SK-N-SH (cell line): Measurements from ENCODE around the gene IL10RA. TPM values are rescaled to one million over a fixed set of nuclear protein-coding genes. Genes with fewer than 3 reads are reported as not detected.

Experiments
- CTCF ChIA-PET: fragments of 300-600, 350-600 bp; formaldehyde crosslinking; extraction: SDS; loops from one replicate; lab custom pipeline; 2021; lab: Yijun Ruan, JAX
- POLR2A ChIA-PET: fragments of 350-600 bp; sonication (Branson Sonifier 250); formaldehyde crosslinking; extraction: SDS; loops from one replicate; lab custom pipeline; 2020; ENCODE audit warnings: antibody characterized with exemption, inconsistent platforms; lab: Yijun Ruan, JAX
- DNase-seq: peaks from one replicate; pipeline ENCODE4 v3.0.0; 2012
- H2AFZ ChIP-seq: fragments of 200-600 bp; sonication (generic); 2 replicates; pipeline ENCODE4 v1.8.1; 2016; ENCODE audit warnings: antibody characterized with exemption, mild to moderate bottlenecking, low read depth
- H3F3A ChIP-seq: fragments of 200-600 bp; sonication (generic); replicated peaks from 2 replicates; pipeline ENCODE3; 2016; ENCODE audit warnings: antibody characterized with exemption, mild to moderate bottlenecking; ENCODE audit not compliant: insufficient read depth
- H3K27ac ChIP-seq, 2 experiments: fragments of 200-500 bp in 1 of 2; fragments of 200-600 bp in 1 of 2; sonication (Bioruptor generic) in 1 of 2; sonication (generic), shearing (Covaris generic) in 1 of 2; 2 replicates each; pipeline versions ENCODE4 v1.5.1 to v1.6.1; 2014 to 2016; ENCODE audit warnings: low read depth in 2 of 2, inconsistent platforms in 1 of 2, low read length in 1 of 2, mild to moderate bottlenecking in 1 of 2, mixed read lengths in 1 of 2
- H3K27me3 ChIP-seq: fragments of 200-600 bp; sonication (generic), shearing (Covaris generic); 2 replicates; pipeline ENCODE4 v1.6.1; 2016; ENCODE audit warnings: mixed run types; ENCODE audit not compliant: insufficient read depth
- H3K36me3 ChIP-seq, 2 experiments: fragments of 200-500 bp in 1 of 2; fragments of 200-600 bp in 1 of 2; sonication (Bioruptor generic) in 1 of 2; sonication (generic) in 1 of 2; replicated peaks in 1 of 2; 2 replicates each; pipeline versions ENCODE3 to v1.5.1; 2014 to 2016; ENCODE audit warnings: low read length in 1 of 2, mild to moderate bottlenecking in 1 of 2; ENCODE audit not compliant: insufficient read depth in 2 of 2, control insufficient read depth in 1 of 2
- H3K4me1 ChIP-seq, 2 experiments: fragments of 200-500 bp in 1 of 2; fragments of 200-600 bp in 1 of 2; sonication (Bioruptor generic) in 1 of 2; sonication (generic), shearing (Covaris generic) in 1 of 2; 2 replicates each; pipeline versions ENCODE4 v1.5.1 to v1.6.1; 2014 to 2016; ENCODE audit warnings: low read depth in 1 of 2, low read length in 1 of 2, mixed run types in 1 of 2; ENCODE audit not compliant: insufficient read depth in 2 of 2, control insufficient read depth in 1 of 2
- H3K4me2 ChIP-seq: fragments of 200-600 bp; sonication (generic), shearing (Covaris generic); 2 replicates; pipeline ENCODE4 v1.6.1; 2017; ENCODE audit warnings: mixed run types
- H3K4me3 ChIP-seq, 2 experiments: fragments of 200-500 bp in 1 of 2; fragments of 200-600 bp in 1 of 2; sonication (Bioruptor generic) in 1 of 2; sonication (generic), shearing (Covaris generic) in 1 of 2; 2 replicates each; pipeline versions ENCODE4 v1.5.1 to v1.8.1; 2014 to 2016; ENCODE audit warnings: low read depth in 2 of 2, inconsistent platforms in 1 of 2, low read length in 1 of 2, mild to moderate bottlenecking in 1 of 2, mixed read lengths in 1 of 2, moderate library complexity in 1 of 2
- H3K79me2 ChIP-seq: fragments of 200-600 bp; sonication (generic); 2 replicates; pipeline ENCODE4 v1.8.1; 2017; ENCODE audit warnings: mild to moderate bottlenecking; ENCODE audit not compliant: insufficient read depth
- H3K9ac ChIP-seq: fragments of 200-600 bp; sonication (generic); 2 replicates; pipeline ENCODE4 v1.6.1; 2017; ENCODE audit warnings: mixed run types
- H3K9me2 ChIP-seq: fragments of 200-600 bp; sonication (generic); 2 replicates; pipeline ENCODE4 v1.6.1; 2017; ENCODE audit warnings: mixed run types
- H3K9me3 ChIP-seq: fragments of 200-600 bp; sonication (generic); 2 replicates; pipeline ENCODE4 v1.6.1; 2017; ENCODE audit warnings: mixed run types, mild to moderate bottlenecking, moderate library complexity
- H4K20me1 ChIP-seq: fragments of 200-600 bp; sonication (generic); 2 replicates; pipeline ENCODE4 v1.6.1; 2017; ENCODE audit warnings: mild to moderate bottlenecking, mixed run types; ENCODE audit not compliant: insufficient read depth
- EP300 ChIP-seq, 2 experiments: IDR thresholded peaks; 2 replicates each; pipeline versions ENCODE4 v1.4.0 to v1.6.1; 2012; ENCODE audit warnings: borderline replicate concordance in 1 of 2, low read depth in 1 of 2, low read length in 1 of 2
- JUND ChIP-seq: IDR thresholded peaks from 2 replicates; pipeline ENCODE4 v1.4.0; 2012
- TAF1 ChIP-seq: IDR thresholded peaks from 2 replicates; pipeline ENCODE4 v1.6.1; 2012; ENCODE audit warnings: low read depth, mild to moderate bottlenecking, low read length, moderate library complexity, borderline replicate concordance
- TCF12 ChIP-seq: IDR thresholded peaks from 2 replicates; pipeline ENCODE4 v1.4.0; 2012
- USF1 ChIP-seq: IDR thresholded peaks from 2 replicates; pipeline ENCODE4 v1.4.0; 2012; ENCODE audit warnings: low read depth, borderline replicate concordance
- USF2 ChIP-seq: fragments of 150-350 bp; IDR thresholded peaks from 2 replicates; pipeline ENCODE4 v1.6.1; 2017; ENCODE audit warnings: antibody characterized with exemption, low read length, low read depth, borderline replicate concordance
- ZBTB33 ChIP-seq: IDR thresholded peaks from 2 replicates; pipeline ENCODE4 v1.4.0; 2012; ENCODE audit warnings: low read depth, borderline replicate concordance
- WGBS: methylation state at CpG from one replicate; pipeline ENCODE4 v1.1.6; 2017; ENCODE audit warnings: low lambda C conversion rate; 5-methylcytosine and 5-hydroxymethylcytosine counted together
- polyA plus RNA-seq, 3 experiments: library from polyadenylated mRNA; depleted of rRNA; stranded (reverse); fragments of >200 nt; gene quantifications; 2 replicates each; pipeline ENCODE4 v1.2.3, GENCODE V29; 2012

Gene IL10RA
- polyA plus RNA-seq, 1 of the 3 experiments (the other 2 are of a cell fraction), result not detected

GRCh38 chr11:118017111-118017510 is 30.9 kb downstream of the IL10RA start:
- H3K9me2 ChIP-seq, result no peaks in the 10 kb centered on the region
- H3K27me3 ChIP-seq, result no peaks in the 10 kb centered on the region; the same call in 1 of the 2 replicates
- CTCF ChIA-PET, result no interaction called here
- no peaks in the 10 kb centered on the region for H3K36me3 ChIP-seq
- no peak overlapping the region for H3K9ac ChIP-seq
- POLR2A ChIA-PET, result no interaction called here
- no peak overlapping the region for H3K4me2 ChIP-seq
- H3F3A ChIP-seq, result no peaks in the 10 kb centered on the region
- H2AFZ ChIP-seq, result no peak overlapping the region
- H3K4me1 ChIP-seq, result no peaks in the 10 kb centered on the region; a peak in 1 of 4 replicates
- TF ChIP-seq USF2, result no peak
- TF ChIP-seq EP300 (IDR thresholded peaks at IDR 0.05; ENCODE audit: borderline replicate concordance in 1 of 2, low read depth in 1 of 2, low read length in 1 of 2), result no peak
- no peaks in the 10 kb centered on the region for H3K79me2 ChIP-seq
- H3K27ac ChIP-seq, result no peak overlapping the region
- H3K9me3 ChIP-seq, result 0 out of 2 replicates have a peak, but pooled peaks cover 4% of the 10 kb centered on the region
- WGBS, result 5% methylated on average over 3 of the region's 3 CpGs
- H3K4me3 ChIP-seq, result no peak overlapping the region
- no peaks in the 10 kb centered on the region for H4K20me1 ChIP-seq
- no peak for DNase-seq

GRCh38 chr11:118017631-118018315 is 31.6 kb downstream of the IL10RA start:
- CTCF ChIA-PET, result no interaction called here

More at GRCh38 chr11:118017631-118018315, 31.6 kb downstream of the IL10RA start:
- no peaks in the 10 kb centered on the region for H3K9me2 ChIP-seq
- no peaks in the 10 kb centered on the region for H3K79me2 ChIP-seq
- no peak overlapping the region for H3K27ac ChIP-seq
- no peak overlapping the region for H2AFZ ChIP-seq
- H3K9me3 ChIP-seq, result 0 out of 2 replicates have a peak, but pooled peaks cover 4% of the 10 kb centered on the region
- no peak for TF ChIP-seq USF1
- no peak for TF ChIP-seq TAF1
- TF ChIP-seq ZBTB33, result no peak
- TF ChIP-seq JUND, result no peak
- TF ChIP-seq TCF12, result no peak
- TF ChIP-seq, all 33 proteins: peak for 0
- DNase-seq, result no peak
- no peak overlapping the region for H3K4me2 ChIP-seq
- no peaks in the 10 kb centered on the region for H4K20me1 ChIP-seq
- no peaks in the 10 kb centered on the region; the same call in 1 of the 2 replicates for H3K27me3 ChIP-seq
- H3K36me3 ChIP-seq, result no peaks in the 10 kb centered on the region
- H3K9ac ChIP-seq, result no peak overlapping the region
- POLR2A ChIA-PET, result no interaction called here
- WGBS, result 30% methylated on average over 4 of the region's 4 CpGs
- no peaks in the 10 kb centered on the region for H3F3A ChIP-seq
- H3K4me3 ChIP-seq, result no peak overlapping the region
- H3K4me1 ChIP-seq, result no peaks in the 10 kb centered on the region; a peak in 1 of 4 replicates
